Muscle of leg (tissue), 11 donors: ENCODE results near the gene GABRG3. TPM values are rescaled to one million over a fixed set of nuclear protein-coding genes. Genes with fewer than 3 reads are reported as not detected.

Experiments used
- DNase-seq: peaks from one replicate; pipeline ENCODE4 v3.0.0; 2013
- H3K27ac ChIP-seq: one replicate; pipeline ENCODE4 v1.5.1; 2013; ENCODE audit warnings: mild to moderate bottlenecking, low read length, control low read depth
- H3K27me3 ChIP-seq: one replicate; pipeline ENCODE4 v1.6.1; 2013; ENCODE audit warnings: low read length; ENCODE audit not compliant: control insufficient read depth, insufficient read depth
- H3K36me3 ChIP-seq: one replicate; pipeline ENCODE4 v1.6.1; 2013; ENCODE audit warnings: low read length; ENCODE audit not compliant: control insufficient read depth, insufficient read depth
- H3K4me1 ChIP-seq: one replicate; pipeline ENCODE4 v1.6.1; 2013; ENCODE audit warnings: low read length; ENCODE audit not compliant: control insufficient read depth, insufficient read depth
- H3K4me3 ChIP-seq: one replicate; pipeline ENCODE4 v1.5.1; 2013; ENCODE audit warnings: low read length, control low read depth
- H3K9me3 ChIP-seq: replicated peaks from 2 replicates; pipeline ENCODE4 v1.6.1; 2013; ENCODE audit warnings: low read depth, low read length; ENCODE audit not compliant: control insufficient read depth
- WGBS: methylation state at CpG from one replicate; pipeline ENCODE4 v1.1.5; 2013; ENCODE audit warnings: missing lambda C conversion rate; ENCODE audit not compliant: insufficient coverage; 5-methylcytosine and 5-hydroxymethylcytosine counted together
- polyA plus RNA-seq, 8 donors: library from polyadenylated mRNA; unstranded; fragments of 120-200 nt; gene quantifications; one replicate each; pipeline versions ENCODE4 v1.2.1 to v1.2.3, GENCODE V29; 2013; ENCODE audit warnings: inconsistent platforms in 1 of 8, low replicate concordance in 1 of 8; ENCODE audit not compliant: insufficient read length in 8 of 8, insufficient read depth in 1 of 8
- total RNA-seq: library from RNA; stranded (reverse); fragments of 120-200 nt; gene quantifications from one replicate; pipeline ENCODE4 v1.2.4, GENCODE V29; 2013

Gene GABRG3
- total and polyA plus RNA-seq, 9 donors = 0.11 to 0.69 (median 0.34) TPM; not detected in 1

DNA sequence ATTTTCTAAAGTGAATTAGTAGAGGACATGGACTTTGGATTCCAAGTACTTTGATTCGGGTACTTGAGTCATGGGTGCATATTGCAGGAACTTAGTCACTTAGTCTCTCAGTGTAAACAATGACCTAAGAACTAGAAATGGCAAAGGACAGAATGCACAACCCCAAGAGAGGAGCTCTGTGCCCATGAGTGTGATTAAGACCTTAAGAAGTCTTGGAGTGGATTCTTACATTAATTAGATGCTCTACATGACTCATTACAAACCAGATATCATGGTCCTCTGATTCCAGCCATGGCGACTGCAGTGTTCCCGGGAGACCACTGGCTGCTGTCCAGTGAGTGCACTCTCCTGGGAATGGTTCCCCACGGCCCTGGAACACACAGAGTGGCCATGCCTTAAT, 251.5 kb downstream of the GABRG3 start:
- DNase-seq = no peak
- H3K27ac ChIP-seq = no peak overlapping the region
- no peak overlapping the region for H3K4me3 ChIP-seq
- no peaks in the 10 kb centered on the region for H3K36me3 ChIP-seq
- H3K27me3 ChIP-seq = no peaks in the 10 kb centered on the region
- H3K4me1 ChIP-seq = no peaks in the 10 kb centered on the region
- 76% methylated on average over 3 of the region's 4 CpGs for WGBS
- H3K9me3 ChIP-seq = no peaks in the 10 kb centered on the region

DNA sequence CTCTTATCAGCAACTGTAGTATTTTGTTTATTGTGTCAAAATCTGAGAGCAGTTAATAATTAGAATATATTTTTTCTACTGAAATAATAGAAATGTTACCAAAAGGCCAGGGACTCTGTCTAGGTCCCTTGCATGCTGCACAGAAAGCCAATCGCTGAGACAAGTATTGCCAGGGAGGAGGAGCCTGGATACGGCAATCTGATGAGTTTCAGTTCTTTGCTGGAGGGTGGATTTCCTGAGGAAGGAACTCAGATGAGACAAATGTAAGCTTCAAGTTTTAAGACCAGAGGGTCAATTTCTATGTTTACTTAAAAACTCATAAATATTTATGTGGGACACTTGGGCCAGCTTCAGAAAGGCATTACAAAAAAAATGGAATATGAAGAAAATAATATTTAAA, 252.2 kb downstream of the GABRG3 start:
- no peak overlapping the region for H3K4me3 ChIP-seq
- H3K9me3 ChIP-seq = no peaks in the 10 kb centered on the region
- DNase-seq = no peak
- H3K4me1 ChIP-seq = no peaks in the 10 kb centered on the region
- no peaks in the 10 kb centered on the region for H3K27me3 ChIP-seq
- WGBS = 20% methylated on average over 1 of the region's 2 CpGs
- no peaks in the 10 kb centered on the region for H3K36me3 ChIP-seq
- H3K27ac ChIP-seq = no peak overlapping the region

DNA sequence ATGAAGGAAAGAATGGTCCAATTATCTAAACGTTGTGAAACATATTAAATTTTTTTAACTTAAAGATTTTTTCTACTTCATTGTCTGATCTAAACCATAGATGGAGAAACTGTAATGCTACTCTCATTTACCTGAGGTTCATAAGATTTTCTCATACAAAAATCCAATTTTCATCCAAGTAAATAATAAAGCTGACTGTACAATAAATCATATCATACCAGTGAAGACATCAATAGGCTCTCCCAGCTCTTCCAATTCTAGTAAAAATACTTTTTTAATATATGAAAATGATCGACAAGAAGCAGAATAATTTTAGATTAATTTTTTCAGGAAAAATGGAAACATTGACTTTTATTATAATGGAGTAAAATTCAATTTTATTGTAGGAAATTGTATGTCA, 260.8 kb downstream of the GABRG3 start:
- Histone ChIP-seq H3K36me3 (no peaks in the 10 kb centered on the region), H3K4me3 (no peak overlapping the region), H3K4me1 (peaks cover 2% of the 10 kb centered on the region), H3K27ac (no peak overlapping the region), H3K27me3 (no peaks in the 10 kb centered on the region), H3K9me3 (no peaks in the 10 kb centered on the region)
- DNase-seq = no peak
- no CpG with 5 or more reads among the region's 2 CpGs for WGBS

DNA sequence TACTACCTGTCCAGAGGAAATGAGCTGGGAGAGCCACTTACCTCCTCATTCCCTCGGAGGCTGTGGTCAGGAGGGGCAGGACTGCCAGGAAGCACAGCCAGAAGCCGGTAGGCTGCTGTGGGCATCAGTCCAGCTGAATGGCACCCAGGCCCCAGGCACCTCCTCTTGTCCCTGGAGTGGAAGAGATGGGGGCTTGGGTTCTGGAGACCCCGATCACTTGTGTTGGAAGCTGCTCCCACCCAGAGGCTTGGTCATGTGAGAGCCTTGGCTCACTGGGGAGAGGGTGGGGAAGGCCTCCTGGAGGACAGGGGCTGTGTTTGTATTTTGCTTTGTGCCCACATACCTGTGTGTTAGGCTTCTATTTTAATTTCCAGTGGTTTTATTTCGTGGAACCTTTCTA, 261.9 kb downstream of the GABRG3 start:
- DNase-seq = no peak
- Histone ChIP-seq H3K4me1 (peaks cover 6% of the 10 kb centered on the region), H3K27ac (no peak overlapping the region), H3K4me3 (no peak overlapping the region), H3K9me3 (no peaks in the 10 kb centered on the region), H3K36me3 (no peaks in the 10 kb centered on the region), H3K27me3 (no peaks in the 10 kb centered on the region)
- WGBS = 66% methylated on average over 3 of the region's 4 CpGs

DNA sequence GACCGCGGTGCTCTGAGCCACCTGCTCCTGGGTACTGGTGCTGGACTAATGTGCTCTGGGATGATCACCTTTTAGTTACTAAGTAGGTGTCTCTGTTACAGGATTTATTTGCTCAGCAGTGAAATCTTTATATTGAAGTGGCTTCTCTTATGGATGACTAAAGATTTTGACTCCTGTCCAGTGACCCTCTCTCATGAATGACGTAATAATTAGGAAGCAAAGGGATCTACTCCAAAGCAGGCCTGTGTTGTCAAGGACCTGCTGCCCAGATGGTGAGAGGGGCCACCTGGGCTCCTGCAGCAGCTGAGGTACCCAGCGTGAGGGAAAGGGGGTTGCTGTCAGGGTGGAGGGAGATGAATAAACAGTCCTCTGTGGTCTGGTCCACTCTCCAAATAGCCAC, 263.6 kb downstream of the GABRG3 start:
- H3K9me3 ChIP-seq = no peaks in the 10 kb centered on the region
- H3K36me3 ChIP-seq = no peaks in the 10 kb centered on the region
- DNase-seq = peak; percentile 37
- no peak overlapping the region for H3K4me3 ChIP-seq
- no peak overlapping the region for H3K27ac ChIP-seq
- WGBS = no CpG with 5 or more reads among the region's 4 CpGs
- no peaks in the 10 kb centered on the region for H3K27me3 ChIP-seq
- H3K4me1 ChIP-seq = peaks cover 6% of the 10 kb centered on the region

DNA sequence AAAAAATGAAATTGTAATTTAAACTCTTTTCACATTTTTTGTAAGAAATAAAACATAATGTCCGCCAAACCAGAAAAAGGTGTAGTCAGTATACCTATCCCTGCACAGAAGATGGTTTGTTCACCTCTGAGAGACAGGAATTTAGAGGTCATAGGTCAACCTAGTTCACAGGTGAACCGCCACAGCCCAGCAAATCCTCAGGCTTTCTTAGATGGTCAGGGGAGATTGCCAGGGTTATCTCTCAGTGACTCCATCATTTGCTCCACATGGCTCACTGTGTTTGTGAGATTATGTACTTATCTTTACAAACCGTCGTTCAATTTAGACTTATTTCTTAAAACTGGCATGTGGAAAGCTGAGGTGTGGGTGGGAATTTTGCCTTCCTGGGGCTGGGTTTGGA, 264.2 kb downstream of the GABRG3 start:
- Histone ChIP-seq H3K27ac (no peak overlapping the region), H3K4me1 (peaks cover 6% of the 10 kb centered on the region), H3K36me3 (no peaks in the 10 kb centered on the region), H3K27me3 (no peaks in the 10 kb centered on the region), H3K4me3 (no peak overlapping the region), H3K9me3 (no peaks in the 10 kb centered on the region)
- WGBS = no CpG with 5 or more reads among the region's 4 CpGs
- DNase-seq = no peak

DNA sequence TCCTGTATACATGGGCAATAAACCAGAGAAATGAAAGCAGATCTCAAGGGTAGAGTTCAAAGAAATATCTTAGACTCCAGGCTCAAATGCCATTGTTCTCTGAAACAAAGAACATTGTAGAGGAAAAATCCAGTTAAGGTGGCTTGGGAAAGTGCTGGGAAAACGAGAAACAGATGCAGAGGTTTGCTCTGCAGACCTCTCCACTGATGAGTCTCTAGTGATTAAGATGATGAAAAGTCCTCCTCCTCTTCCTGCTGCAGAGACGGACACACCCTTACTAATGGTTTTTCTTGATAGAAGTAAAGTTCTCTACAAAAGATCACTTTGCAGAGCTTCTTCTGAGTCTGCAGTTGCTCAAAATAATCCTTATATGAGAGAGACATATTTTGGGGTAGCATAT, 264.7 kb downstream of the GABRG3 start:
- H3K27ac ChIP-seq = no peak overlapping the region
- H3K4me1 ChIP-seq = peaks cover 6% of the 10 kb centered on the region
- no peak overlapping the region for H3K4me3 ChIP-seq
- H3K9me3 ChIP-seq = no peaks in the 10 kb centered on the region
- no CpG with 5 or more reads among the region's 2 CpGs for WGBS
- no peaks in the 10 kb centered on the region for H3K36me3 ChIP-seq
- H3K27me3 ChIP-seq = no peaks in the 10 kb centered on the region
- peak; percentile 83 for DNase-seq

DNA sequence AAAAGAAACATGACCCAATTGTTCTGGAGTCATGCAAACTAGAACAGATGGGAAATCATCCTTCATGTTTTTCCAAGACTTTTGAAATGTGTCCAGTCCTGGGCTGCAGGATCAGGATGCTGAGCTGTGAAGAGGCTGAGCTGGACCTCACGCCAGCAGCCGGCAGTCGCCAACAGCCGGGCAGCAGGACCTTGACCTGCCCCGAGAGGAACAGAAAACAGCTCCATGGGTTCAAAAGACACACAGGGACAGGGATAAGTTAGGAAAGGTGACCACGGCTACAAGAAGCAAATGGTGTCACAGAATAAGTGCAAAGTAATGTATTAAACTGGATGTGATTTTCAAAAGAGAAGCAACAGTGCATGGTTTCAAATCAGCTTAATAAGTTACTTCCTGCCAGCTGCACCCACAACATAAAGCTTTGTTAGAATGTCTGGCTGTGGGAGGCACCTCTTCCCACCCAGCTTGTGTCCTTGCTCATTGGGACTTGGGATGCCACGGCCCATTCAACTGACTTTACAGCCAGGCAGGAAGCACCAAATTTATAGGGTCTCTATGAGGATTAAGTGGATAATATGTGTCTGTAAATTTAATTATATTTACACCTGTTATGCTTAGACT, 266.4 kb downstream of the GABRG3 start:
- Histone ChIP-seq H3K27me3 (no peaks in the 10 kb centered on the region), H3K4me3 (no peak overlapping the region), H3K27ac (no peak overlapping the region), H3K9me3 (no peaks in the 10 kb centered on the region), H3K4me1 (peaks cover 6% of the 10 kb centered on the region), H3K36me3 (no peaks in the 10 kb centered on the region)
- WGBS = 60% methylated on average over 5 of the region's 7 CpGs
- peak; percentile 18 for DNase-seq

DNA sequence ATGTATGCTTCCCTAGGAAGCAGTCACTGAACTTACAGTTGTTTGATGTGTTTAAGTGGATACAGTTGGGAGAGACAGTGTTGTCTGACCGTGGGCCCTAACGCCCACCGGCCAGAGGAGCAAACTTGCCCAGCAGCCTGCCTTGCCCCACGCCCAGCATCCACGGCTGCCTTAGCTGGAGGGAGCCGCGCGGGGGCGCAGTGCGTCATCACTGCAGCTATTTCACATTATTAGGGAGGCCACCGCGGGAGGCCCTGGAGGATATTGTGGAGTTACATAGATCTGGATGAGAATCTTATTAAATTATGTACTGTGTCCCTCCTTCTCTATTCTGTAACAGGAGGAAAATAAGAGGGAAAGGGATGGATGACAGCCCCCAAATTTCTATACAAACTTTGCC, 267.2 kb downstream of the GABRG3 start:
- no peak for DNase-seq
- Histone ChIP-seq H3K36me3 (no peaks in the 10 kb centered on the region), H3K27me3 (no peaks in the 10 kb centered on the region), H3K27ac (no peak overlapping the region), H3K4me3 (no peak overlapping the region), H3K4me1 (peaks cover 6% of the 10 kb centered on the region), H3K9me3 (no peaks in the 10 kb centered on the region)
- 84% methylated on average over 5 of the region's 12 CpGs for WGBS

DNA sequence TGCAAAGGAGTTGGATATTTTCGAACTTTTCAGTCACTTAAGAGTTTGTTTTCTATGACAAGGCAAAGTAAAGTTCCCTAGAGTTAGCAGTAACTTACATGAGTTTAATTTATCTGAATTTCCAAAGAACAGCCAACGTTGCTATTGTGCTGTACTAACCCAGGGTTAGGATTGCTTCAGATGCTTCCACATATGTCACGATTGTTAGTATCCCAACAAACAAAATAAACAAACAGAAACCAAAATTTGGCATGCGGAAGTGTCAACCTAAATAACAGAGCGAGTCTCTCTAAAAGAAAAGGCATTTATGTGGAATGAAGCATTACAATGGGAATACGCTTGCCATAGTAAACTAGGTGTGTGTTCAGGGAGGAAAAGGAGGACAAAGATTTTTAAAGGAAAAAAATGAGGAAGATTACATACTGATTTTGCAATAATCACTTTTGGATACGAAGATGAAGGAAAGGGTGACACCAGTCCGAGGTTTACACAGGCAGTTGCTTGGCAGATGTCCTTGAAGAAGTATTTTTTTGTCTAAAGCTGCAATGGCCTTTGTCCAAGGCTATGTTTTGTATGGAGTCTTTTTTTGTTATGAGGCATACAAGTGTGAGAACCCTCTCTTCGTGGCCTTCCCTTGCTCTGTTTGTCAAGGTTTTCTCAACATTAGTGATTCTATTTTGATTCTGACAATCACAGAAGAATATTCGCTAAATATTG, 267.9 kb downstream of the GABRG3 start:
- H3K36me3 ChIP-seq = no peaks in the 10 kb centered on the region
- no peak overlapping the region for H3K4me3 ChIP-seq
- DNase-seq = peak; percentile 63
- H3K9me3 ChIP-seq = no peaks in the 10 kb centered on the region
- no peak overlapping the region for H3K27ac ChIP-seq
- no peaks in the 10 kb centered on the region for H3K27me3 ChIP-seq
- WGBS = 26% methylated on average over 3 of the region's 10 CpGs
- H3K4me1 ChIP-seq = peaks cover 6% of the 10 kb centered on the region
